Gastrocnemius medialis (tissue), 4 donors: ENCODE data around the gene PPP2R2C.

ENCODE experiments used
- CTCF ChIP-seq, 5 experiments: fragments of 450-650 bp in 3 of 5; fragments of 200-600 bp in 2 of 5; sonication (generic) in 2 of 5; IDR thresholded peaks in 4 of 5; conservative IDR thresholded peaks in 1 of 5; 1 replicate in 4 of 5; 2 replicates in 1 of 5; pipeline ENCODE4 v1.5.1; 2016 to 2019; ENCODE audit warnings: antibody characterized with exemption in 5 of 5, mild to moderate bottlenecking in 3 of 5, moderate library complexity in 3 of 5
- POLR2A ChIP-seq, 2 donors: fragments of 450-650 bp; IDR thresholded peaks; one replicate each; pipeline ENCODE4 v1.6.1; 2017; ENCODE audit warnings: antibody characterized with exemption in 2 of 2, mild to moderate bottlenecking in 2 of 2, moderate library complexity in 2 of 2

DNA sequence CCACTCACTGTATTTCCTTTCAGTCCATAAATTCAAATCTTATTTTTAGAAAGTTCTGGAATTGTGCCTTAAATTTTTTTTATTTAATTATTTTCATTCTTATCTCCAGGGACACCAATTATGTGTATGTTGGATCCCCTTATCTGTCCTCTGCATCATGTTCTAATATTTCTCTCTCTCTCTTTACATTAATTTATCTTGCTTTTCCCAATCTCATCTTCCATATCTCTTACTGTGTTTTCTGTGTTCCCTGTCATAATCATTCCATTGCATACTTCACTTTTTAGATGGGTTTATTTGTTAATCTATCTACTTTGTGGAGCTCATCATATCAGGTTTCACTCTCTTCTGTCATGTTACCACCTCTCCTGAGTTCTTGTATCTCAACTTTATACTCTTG is 37.4 kb downstream of the PPP2R2C start:
- TF ChIP-seq CTCF (IDR thresholded peaks at IDR 0.05 in 4 of 5, conservative IDR thresholded peaks at IDR 0.05 in 1 of 5) (no peak), POLR2A (IDR thresholded peaks at IDR 0.05) (no peak)
